C4-2B (cell line): ENCODE results near the gene SYVN1.

Experiments
- ZFX ChIP-seq: fragments of 450-650 bp; IDR thresholded peaks from 2 replicates; pipeline ENCODE4 v1.6.1; 2017
- TF ChIP-seq, protein P1 (sequence below): fragments of 450-650 bp; conservative IDR thresholded peaks from 2 replicates; pipeline ENCODE4 v1.5.1; 2017; ENCODE audit warnings: mild to moderate bottlenecking

DNA sequence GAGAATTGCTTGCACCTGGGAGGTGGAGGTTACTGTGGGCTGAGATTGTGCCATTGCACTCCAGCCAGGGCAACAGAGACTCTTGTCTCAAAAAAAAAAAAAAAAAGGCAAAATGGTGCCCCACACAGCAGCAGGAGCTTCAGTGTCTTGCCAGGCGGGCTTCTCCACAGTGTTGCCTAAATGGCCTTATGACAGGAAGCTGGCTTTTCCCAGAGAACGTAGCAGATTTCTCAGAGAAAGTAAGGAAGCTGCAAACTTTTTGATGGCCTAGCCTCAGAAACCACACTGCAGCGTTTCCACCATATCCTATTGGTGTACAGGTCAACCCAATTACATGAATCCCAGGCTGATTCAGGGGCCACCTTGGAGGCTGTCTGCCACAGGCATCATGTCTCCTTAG, 23.0 kb upstream of the SYVN1 start:
- TF ChIP-seq, protein P1, sequence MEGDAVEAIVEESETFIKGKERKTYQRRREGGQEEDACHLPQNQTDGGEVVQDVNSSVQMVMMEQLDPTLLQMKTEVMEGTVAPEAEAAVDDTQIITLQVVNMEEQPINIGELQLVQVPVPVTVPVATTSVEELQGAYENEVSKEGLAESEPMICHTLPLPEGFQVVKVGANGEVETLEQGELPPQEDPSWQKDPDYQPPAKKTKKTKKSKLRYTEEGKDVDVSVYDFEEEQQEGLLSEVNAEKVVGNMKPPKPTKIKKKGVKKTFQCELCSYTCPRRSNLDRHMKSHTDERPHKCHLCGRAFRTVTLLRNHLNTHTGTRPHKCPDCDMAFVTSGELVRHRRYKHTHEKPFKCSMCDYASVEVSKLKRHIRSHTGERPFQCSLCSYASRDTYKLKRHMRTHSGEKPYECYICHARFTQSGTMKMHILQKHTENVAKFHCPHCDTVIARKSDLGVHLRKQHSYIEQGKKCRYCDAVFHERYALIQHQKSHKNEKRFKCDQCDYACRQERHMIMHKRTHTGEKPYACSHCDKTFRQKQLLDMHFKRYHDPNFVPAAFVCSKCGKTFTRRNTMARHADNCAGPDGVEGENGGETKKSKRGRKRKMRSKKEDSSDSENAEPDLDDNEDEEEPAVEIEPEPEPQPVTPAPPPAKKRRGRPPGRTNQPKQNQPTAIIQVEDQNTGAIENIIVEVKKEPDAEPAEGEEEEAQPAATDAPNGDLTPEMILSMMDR: no peak
- TF ChIP-seq ZFX: no peak
